NCI-H82 treated with DMSO at 0.1 percent for 48 hours (cell line): ENCODE results near the gene ACE.
A peak's percentile ranks its signal among the peaks of the same experiment; 100 is the strongest.

ENCODE experiments used
- DNase-seq: peaks from one replicate; lab custom pipeline; 2025; ENCODE audit not compliant: unreplicated experiment; lab: John Stamatoyannopoulos, UW

ACE gene

DNA sequence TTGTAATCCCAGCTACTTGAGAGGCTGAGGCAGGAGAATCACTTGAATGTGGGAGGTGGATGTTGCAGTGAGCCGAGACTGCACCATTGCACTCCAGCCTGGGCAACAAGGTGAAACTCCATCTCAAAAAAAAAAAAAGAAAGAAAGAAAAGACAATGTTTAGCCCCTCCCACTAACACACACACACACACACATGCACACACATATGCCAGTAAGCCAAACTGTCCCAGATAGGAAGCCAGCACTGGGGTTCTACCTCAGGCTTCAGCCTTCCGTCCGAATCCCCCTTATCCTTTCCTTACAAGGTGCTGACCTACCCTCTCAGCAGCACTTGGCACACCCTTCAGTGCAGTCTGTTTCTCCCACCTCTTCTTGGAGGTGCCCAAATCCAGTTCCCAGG lies 37.6 kb downstream of the ACE start:
- DNase-seq, result no peak

DNA sequence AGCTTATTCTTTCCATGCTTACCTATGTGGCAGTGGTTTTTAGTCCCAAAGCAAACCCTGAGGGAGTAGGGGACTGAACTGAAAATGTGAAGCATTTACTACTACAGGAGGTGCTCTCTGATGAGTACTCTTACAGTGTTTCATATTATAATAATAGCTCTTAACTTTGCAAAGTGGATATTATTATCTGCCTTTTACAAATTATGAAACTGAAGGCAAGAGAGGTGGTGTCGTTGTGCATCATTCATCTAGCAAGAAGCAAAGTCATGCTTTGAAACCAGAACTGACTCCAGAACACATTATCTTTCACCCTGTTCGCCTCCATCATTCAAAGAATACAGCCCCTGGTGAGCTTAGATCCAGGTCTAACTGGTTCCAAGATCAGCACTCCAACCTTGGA lies 38.1 kb downstream of the ACE start:
- no peak for DNase-seq

DNA sequence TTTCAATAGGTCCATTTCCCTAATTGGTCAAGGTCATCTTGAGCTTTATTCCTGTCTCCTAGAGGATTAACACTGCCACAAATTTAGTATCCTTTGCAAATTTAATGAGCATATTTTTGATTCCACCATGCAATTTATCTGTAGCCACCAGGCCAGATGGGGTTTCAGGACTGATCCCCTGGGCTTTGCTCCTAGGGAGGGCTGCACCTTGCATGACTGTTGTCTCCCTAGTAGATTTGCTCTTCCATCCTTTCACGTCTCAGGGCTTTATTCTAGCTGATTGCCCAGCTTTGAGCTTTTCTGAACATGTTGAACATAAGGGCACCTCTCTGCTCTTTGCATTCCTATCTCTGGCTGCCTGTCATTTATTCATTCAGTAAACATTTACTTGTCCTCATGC lies 38.6 kb downstream of the ACE start:
- DNase-seq, result no peak

DNA sequence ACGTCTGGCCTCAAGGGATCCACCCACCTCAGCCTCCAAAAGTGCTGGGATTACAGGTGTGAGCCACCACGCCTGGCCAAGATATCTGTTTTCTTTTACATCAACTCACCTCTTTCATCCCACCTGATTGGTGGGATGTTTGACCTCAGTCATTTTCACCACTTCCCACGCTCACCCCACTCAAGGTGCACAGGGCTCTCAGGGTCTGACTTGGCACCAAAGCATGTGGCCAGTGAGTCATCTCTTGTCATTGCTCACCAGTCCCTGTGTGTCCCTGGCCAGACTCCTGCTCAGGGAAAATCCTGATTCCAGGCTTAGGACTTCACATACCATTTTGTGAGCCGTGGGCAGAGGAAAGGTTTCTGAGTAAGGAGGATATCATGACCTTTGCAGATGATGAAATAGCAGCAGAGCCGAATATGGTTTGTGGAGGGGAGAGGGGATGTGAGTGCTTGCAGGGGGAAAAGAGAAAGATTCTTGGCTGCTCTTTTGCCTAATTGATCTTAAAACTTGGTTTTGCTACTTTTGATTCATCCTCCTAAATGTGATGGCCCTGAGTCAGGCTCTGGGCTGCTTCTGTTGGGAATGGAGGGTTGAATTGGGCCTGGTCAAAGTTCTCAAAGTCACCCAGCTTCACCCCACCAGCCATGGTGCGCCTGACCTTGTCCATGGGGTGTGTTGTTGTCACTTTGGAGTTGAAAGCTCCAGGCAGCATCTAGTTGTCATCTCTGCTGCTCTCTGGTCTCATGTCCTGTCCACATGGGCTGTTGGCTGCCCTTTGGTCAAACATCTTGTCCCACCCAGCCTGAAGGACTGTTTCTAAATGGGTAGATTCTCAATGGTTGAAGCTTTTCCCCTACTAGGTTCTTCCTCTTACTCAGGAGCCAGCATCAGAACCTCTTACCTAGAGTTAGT lies 40.3 kb downstream of the ACE start:
- no peak for DNase-seq

DNA sequence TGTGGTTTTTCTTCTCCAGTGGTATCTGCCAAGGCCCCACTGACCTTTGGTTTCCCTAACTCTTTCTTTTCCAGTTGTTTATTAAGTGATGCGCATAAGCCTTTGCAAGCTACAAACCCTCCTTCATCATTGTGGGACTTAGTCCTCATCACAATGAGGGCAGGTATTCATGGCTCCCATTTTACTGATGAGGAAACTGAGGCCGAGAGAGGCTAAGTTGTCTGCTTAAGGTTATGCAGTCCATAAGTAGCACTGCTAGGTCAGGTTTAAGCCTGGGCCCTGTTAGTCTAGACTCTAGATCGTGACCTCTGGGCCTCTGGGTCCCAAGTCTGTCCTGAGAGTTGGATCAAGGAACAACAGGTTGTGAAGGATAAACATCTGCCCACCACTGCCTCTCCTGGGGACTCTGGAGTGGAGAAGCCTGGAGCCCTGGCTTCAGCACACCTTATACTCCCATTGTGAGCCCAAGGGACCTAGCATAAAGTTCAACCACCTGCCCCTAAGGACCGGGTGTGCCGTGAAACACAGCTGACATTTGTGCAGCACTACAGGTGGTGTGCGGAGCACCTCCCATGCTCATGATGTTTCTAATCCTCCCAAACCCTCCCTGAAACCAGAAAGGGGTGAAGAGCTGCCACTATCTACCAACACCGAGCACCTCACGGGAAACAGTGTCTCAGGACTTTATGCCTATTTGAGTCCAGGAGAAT lies 41.1 kb downstream of the ACE start:
- no peak for DNase-seq

DNA sequence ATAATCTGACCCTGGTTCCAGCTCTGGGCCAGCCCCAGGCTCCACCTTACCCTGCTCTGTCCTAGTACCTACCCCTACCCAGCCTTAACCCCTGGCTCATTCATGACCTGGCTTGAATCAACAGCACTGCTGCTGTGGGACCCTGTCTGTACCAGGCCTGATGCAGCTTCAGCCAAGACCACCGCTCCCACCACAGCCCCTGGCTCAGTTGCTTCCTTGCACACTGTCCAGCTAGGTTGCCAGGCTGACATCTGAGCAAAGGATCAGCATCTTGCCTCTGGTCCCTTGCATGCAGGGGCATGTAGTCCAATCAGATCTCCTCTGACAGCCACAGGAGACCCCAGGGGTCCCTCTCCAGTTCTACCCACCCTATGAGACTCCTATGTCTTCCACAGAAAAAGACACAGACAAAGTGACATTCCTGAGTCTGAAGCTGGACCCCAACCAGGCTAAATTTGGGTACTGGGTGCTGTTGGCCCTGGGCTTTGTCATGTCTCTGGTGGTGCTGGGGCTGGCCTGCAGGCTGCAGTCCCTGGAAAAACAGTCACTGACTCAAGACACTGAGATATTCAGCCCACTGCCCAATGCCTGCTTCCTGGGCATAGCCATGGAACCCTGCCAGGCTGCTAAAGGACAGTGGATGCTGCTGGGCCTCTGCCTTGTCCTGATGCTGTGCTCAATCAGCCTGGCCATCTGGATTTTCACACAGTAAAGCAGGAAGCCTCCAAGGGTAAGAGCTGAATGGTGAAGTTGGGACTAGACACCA lies 42.4 kb downstream of the ACE start:
- no peak for DNase-seq

DNA sequence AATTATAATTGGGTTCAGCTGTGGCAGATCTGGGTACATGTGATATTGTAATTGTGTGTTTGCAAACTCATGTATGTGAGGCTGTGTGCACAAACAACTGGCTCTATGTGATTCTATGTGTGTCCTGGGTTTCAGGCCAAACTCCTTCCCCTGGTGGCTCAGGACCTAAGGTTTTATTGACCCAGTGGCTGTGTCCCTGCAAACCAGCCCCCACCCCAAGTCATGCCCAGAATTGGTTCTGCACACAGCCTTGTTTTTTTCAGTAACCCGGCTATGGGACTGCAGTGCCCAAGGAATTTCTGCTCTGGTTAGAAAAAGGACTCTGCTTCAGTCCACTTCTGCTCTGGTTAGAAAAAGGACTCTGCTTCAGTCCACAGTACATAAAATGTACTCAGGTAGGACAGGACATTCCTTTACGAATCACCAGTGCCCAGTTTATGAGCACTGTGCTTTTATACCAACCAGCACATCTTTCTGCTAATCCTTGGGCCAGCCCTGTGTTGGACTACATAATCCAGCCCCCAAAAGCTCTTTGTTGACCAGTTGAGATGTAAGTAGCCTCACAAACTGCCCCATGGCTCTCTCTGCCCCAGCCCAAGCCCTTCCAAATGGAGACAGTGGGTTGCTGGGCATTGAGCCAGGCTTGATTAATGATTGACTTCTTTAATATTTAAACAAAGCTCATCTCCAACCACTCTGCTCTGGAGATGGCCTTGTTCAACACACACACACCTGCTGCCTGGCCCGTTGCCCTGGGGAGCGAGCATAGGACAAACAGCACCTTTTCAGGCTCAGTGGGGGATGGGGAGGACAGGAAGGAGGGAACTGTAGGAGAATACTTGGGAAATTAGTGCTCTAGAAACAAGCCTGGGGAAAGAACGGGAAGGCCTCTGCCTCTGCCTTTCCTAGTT lies 43.4 kb downstream of the ACE start:
- no peak for DNase-seq

DNA sequence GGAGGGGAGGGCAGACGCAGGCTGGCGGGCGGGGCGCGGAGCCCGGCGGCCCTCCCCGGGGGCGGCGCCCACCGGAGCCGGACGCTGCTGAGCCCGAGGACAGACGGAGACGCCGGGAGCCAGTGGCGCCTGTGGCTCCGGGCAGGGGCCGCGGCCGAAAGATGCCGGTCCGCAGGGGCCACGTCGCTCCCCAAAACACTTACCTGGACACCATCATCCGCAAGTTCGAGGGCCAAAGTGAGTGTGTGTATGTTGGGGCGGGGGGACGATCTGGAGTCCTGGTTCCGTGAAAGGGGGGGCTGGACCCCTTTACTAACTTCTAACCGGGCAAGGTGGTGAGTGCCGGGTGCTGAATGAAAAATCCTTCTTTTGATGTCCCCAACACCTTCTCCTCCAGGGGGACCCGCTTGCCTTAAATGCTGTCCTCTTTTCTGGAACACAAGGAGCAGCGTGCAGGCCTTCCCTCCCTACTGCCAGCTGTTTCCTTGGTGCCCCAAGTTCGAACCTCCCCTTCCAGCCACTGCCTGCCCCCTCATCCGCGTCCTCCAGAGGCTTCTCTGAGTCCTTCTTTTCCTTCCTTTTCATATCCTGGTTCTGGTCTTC lies 46.5 kb downstream of the ACE start, which contains the start of gene KCNH6:
Gene KCNH6, plus strand, starts transcription at position 106 of the 603 bp plus-strand sequence. Its CDS starts 56 bp downstream, at position 162.
- no peak for DNase-seq

DNA sequence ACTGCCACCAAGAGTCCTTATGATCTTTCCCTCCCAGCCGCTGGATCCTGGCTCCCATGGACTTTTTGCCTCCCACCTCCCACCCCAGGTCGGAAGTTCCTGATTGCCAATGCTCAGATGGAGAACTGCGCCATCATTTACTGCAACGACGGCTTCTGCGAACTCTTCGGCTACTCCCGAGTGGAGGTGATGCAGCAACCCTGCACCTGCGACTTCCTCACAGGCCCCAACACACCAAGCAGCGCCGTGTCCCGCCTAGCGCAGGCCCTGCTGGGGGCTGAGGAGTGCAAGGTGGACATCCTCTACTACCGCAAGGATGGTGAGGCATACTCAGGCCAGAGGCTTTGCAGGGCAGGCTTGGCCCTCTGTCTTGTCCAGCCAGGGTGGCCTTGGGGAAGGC lies 47.2 kb downstream of the ACE start:
- DNase-seq, result no peak

DNA sequence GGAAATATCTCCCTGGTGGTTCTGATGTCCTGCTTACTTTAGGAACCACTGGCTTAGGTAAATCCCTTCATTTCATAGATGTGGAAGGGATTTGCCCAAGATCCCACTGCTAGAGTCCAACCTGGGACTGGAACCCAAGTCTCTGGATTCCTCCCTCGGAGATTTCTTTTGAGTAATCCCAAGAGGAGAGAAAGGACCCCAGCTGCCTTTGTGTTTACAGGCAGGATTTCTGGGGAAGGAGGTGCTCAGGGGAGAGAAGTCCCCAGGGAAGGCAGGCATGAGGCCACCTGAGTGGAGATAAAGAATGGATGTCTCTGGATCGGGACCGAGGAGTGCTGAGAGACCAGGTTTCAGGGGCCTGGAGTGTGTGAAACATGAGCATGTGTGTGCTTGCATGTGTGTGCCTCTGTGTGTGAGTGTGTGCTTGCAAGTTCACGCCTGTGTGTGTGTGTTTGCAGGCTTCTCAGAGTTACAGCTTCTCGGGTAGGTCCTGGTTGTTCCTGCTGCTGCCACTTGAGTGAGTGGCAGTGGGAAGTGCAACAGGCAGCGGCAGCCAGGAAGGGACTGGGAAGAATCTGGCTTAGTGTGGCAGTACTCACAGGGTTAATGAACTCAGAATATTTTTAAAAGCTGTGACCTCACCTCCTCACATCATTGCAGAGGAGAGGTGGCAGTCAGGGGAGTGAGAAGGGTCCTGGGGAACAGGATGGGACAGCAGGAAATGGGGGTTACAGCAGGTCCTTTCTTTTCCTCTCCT lies 48.5 kb downstream of the ACE start:
- DNase-seq, result peak; percentile 57

DNA sequence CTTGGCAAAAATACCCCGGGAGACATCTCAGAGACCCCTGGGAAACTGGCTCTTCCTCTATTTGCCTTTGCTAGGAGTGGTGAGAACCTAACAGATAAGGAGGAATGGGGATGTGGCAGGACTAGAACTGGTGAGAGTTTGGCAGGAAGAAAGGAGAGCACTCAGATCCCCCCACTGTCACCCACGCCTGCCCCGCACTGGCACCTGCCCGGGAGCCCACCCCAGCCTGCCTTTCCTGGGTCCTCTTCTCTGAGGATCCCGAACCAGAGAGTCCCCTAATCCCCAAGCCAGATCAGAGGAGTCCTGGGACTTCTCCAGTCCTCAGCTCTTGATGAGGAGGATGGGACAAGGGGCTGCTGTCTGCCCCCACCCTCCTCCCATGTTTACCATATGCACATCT lies 50.0 kb downstream of the ACE start:
- DNase-seq, result no peak

DNA sequence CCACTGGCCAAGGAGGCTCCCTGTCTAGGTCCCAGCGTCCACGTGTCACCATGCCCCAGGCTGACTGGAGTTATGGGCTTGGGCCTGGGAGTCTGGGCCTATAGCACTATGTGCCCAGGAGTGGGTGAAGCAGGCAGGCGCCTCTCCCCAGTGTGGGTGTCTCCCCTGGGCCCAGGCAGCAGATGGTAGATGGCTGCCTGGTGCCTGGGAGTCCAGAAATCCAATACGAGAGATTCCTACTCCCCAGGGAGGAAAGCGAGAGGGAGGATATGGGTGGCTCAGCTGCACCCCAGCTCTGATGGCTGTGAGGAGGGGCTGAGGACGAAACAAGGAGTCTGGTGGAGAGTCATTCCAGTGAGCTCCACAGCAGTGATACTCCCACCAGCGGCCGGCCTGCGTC lies 51.3 kb downstream of the ACE start:
- DNase-seq, result peak; percentile 55

DNA sequence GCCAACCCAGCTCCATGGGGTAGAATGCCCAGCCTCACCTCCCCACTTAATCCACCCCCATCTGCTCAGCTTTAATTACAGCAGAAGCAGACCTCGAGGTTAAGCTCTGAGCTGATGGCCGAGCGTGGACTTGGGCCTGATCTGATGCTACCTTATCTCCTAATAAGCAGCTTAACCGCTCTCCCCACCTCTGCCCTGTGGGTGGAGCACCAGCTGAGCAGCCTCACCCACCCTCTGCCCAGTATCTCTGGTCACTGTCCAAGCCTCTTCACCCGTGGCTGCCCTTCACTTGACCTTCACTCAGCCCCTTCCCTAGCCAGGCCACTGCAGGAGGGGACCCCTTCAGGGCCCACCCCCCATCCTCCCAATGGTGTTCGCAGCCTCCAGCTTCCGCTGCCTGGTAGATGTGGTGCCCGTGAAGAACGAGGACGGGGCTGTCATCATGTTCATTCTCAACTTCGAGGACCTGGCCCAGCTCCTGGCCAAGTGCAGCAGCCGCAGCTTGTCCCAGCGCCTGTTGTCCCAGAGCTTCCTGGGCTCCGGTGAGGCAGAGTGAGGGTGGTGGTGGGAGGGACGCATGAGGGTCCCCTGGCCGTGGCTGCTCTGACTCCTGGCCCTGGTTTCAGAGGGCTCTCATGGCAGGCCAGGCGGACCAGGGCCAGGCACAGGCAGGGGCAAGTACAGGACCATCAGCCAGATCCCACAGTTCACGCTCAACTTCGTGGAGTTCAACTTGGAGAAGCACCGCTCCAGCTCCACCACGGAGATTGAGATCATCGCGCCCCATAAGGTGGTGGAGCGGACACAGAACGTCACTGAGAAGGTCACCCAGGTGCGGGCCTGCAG lies 53.1 kb downstream of the ACE start:
- DNase-seq, result peak; percentile 96

DNA sequence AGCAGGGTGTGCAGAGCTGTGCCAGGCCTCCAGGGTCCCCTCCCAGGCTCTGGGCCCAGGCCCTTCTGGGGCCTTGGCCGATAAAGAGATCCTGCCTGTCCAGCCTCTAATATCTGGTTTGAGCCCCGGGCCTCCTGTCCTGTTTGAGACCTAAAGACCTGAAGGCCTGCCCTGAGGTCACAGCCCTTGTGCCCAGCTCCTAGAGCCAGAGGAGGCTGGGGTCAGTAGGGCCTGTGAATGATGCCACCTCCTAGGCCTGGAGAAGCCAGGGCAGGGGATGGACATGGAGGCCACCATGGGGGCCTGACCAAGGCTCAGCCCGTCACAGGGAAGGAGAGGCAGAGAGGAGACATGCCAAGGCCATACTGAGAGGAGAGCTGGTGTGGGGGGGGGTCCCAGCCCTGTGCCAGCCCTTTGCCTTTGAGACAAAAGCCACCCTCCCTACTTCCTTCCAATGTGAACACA lies 53.7 kb downstream of the ACE start:
- no peak for DNase-seq

DNA sequence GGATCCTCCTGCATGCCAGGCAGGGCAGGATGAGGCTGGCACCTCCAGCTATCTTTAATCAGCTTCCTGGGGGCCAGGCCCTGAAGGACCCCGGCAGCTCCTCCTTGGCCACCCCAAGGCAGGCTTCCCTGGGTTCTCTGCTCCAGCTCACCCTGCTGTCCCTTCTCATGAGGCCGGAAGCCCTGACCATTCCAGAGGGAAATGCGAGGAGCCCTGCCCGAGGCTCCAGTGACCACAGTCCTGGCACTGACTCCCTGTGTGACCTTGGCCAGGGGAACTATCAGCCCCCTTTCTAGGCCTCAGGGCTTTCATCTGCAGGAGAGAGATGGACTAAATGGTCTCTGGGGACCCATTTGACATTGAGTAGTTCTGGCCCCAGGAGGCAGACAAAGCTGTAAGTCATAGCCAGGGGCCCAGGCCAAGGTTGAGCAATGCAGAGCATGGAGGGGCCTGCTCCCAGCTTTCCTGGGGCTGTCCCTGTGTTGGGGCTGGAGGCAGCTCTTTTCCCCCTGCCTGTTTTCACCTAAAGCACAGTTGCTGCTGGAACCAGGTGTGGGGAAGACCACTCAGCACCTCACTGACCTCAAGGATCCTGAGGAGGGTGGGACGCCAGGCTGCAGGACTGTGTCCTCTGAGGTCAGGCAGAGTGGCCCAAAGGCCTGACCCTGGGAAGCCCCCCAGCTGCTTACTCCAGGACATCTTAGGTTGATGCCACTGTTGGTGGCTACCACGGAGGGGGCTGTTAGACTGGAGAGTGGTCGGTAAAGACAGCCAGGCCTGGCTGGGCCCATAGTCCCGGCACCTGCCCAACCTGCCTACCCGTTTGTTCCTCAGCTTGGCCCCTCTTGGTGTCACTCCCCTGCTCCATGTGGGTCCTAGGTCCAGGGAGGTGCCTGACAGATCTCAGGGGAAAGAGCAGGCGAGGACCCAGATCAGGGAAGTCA lies 54.4 kb downstream of the ACE start:
- DNase-seq, result no peak

DNA sequence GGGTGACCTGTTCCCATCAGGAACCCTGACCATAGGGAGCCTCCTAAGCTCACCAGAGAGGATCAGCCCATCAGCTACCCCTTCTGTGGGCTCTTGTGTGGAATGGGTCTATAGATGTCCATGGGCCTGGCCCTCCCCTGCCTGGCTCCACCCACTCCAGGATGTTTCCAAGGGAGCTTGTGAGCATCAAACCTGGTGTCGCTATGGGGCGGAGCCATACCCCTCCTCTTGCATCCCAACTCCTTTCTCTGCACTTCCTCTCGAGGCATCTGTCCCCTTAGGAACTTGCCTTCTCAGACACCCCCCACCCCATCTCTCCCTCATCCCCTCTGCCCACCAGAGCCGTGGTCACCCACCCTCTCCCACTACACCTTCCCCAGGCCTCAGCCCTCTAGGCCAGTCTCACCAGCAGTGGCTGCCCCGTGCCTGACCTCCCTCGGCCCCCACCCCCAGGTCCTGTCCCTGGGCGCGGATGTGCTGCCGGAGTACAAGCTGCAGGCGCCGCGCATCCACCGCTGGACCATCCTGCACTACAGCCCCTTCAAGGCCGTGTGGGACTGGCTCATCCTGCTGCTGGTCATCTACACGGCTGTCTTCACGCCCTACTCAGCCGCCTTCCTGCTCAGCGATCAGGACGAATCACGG lies 56.7 kb downstream of the ACE start:
- no peak for DNase-seq

DNA sequence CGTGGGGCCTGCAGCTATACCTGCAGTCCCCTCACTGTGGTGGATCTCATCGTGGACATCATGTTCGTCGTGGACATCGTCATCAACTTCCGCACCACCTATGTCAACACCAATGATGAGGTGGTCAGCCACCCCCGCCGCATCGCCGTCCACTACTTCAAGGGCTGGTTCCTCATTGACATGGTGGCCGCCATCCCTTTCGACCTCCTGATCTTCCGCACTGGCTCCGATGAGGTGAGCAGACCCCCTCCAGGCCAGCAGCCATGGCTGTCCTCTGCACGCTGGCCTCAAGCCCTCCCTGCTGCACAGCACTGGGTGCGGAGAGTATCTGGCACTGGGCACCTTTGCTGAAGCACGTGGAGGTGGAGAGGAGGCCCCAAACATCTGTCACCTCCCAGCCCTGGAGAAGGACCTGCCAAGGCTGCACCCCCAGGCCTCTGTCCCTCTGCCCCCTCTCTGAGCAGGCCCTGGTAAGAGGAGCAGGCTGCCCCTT lies 57.3 kb downstream of the ACE start:
- no peak for DNase-seq
